Thyroid gland (tissue), 4 donors: ENCODE results near the gene TBC1D22A. TPM values are rescaled to one million over a fixed set of nuclear protein-coding genes. Genes with fewer than 3 reads are reported as not detected.

Source experiments
- DNase-seq, 2 donors: peaks; one replicate each; pipeline ENCODE4 v3.0.0-alpha.2; 2019
- H3K27ac ChIP-seq, 3 donors: fragments of 200-600 bp; sonication (generic); 1 replicate in 2 of 3; 2 replicates in 1 of 3; pipeline ENCODE4 v1.5.1; 2016 to 2019; ENCODE audit warnings: mild to moderate bottlenecking in 1 of 3, moderate library complexity in 1 of 3
- H3K27me3 ChIP-seq: fragments of 200-600 bp; sonication (generic); one replicate; pipeline ENCODE4 v1.5.1; 2019
- H3K36me3 ChIP-seq, 2 donors: fragments of 200-600 bp; sonication (generic); one replicate each; pipeline ENCODE4 v1.5.1; 2016 to 2019
- H3K4me1 ChIP-seq, 2 donors: fragments of 200-600 bp; sonication (generic); one replicate each; pipeline ENCODE4 v1.5.1; 2017 to 2019
- H3K4me3 ChIP-seq, 3 donors: fragments of 200-600 bp; sonication (generic); replicated peaks in 1 of 3; 1 replicate in 2 of 3; 2 replicates in 1 of 3; pipeline ENCODE4 v1.5.1; 2016; ENCODE audit warnings: mild to moderate bottlenecking in 1 of 3
- H3K9me3 ChIP-seq: fragments of 200-600 bp; sonication (generic); one replicate; pipeline ENCODE4 v1.5.1; 2017
- POLR2A ChIP-seq, 2 donors: fragments of 450-650 bp; IDR thresholded peaks; one replicate each; pipeline ENCODE4 v1.6.1; 2017; ENCODE audit warnings: antibody characterized with exemption in 2 of 2, mild to moderate bottlenecking in 2 of 2, moderate library complexity in 1 of 2
- WGBS, 2 donors: methylation state at CpG; one replicate each; pipeline ENCODE4 v1.1.5; 2017; 5-methylcytosine and 5-hydroxymethylcytosine counted together
- intact Hi-C: fragments of 100-400 bp; cut with DNase I; formaldehyde crosslinking; loops from one replicate; pipeline ENCODE4 v1.15.1; 2023
- total RNA-seq, 4 donors: library from RNA; depleted of rRNA; stranded (reverse); fragments of >200 nt; gene quantifications; one replicate each; pipeline ENCODE4 v1.2.3, GENCODE V29; 2016
- TF ChIP-seq, protein P1 (sequence below), 6 experiments: fragments of 200-600 bp in 3 of 6; fragments of 450-650 bp in 3 of 6; sonication (generic) in 3 of 6; IDR thresholded peaks; one replicate each; pipeline ENCODE4 v1.5.1; 2016 to 2019; ENCODE audit warnings: antibody characterized with exemption in 6 of 6, mild to moderate bottlenecking in 2 of 6, inconsistent platforms in 1 of 6, moderate library complexity in 1 of 6

TBC1D22A gene
- total RNA-seq, 4 donors from 2014 or later: 26.7 to 34.6 (median 33.2) TPM

DNA sequence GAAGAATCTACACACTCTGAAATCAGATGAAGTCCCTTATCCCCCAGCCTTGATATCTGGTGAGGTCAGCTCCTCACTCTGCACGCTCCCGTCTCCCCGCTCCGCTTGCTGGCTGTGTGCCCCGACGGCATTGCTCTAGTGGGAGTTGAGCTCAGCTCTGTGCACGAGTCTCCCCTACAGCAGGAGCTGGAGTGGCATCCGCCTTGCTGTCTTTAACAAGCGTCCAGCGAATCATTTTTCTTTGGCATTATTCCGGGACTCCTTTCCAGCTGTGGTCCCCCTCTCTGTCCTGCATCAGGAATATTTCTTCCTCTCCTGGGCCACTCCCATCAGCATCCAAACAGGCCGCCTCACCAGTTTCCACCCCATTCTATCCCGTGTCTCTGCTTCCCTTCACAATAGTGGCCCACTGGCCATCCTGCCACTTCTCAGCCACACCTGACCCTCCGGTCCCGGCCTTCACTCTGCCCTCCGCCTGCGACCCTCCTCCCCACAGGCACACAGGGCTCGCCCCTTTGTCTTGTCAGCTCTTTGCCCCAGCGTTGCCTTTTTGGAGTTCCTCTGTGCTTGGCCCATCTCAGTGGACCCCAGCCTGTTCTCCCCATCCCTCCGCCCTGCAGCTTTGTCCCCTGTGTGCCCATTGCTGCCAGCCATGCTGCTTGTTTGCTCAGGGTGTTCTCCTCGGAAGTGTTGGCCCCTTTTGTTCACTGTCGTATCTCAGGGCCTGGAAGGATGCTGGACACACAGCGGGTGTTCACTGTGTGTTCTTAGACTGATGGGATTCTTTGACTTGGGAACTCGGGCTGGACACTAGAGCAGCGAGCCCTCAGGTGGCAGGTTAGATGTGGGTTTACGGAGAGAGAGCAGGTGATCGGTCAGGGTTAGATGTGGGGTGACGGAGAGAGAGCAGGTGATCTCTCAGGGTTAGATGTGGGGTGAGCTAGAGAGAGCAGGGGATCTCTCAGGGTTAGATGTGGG, 441.8 kb downstream of the TBC1D22A start:
- no peak for DNase-seq
- Histone ChIP-seq H3K27me3 (no peaks in the 10 kb centered on the region), H3K4me3 (no peak overlapping the region), H3K27ac (no peak overlapping the region), H3K4me1 (no peaks in the 10 kb centered on the region), H3K9me3 (no peaks in the 10 kb centered on the region), H3K36me3 (no peaks in the 10 kb centered on the region)
- TF ChIP-seq, protein P1, sequence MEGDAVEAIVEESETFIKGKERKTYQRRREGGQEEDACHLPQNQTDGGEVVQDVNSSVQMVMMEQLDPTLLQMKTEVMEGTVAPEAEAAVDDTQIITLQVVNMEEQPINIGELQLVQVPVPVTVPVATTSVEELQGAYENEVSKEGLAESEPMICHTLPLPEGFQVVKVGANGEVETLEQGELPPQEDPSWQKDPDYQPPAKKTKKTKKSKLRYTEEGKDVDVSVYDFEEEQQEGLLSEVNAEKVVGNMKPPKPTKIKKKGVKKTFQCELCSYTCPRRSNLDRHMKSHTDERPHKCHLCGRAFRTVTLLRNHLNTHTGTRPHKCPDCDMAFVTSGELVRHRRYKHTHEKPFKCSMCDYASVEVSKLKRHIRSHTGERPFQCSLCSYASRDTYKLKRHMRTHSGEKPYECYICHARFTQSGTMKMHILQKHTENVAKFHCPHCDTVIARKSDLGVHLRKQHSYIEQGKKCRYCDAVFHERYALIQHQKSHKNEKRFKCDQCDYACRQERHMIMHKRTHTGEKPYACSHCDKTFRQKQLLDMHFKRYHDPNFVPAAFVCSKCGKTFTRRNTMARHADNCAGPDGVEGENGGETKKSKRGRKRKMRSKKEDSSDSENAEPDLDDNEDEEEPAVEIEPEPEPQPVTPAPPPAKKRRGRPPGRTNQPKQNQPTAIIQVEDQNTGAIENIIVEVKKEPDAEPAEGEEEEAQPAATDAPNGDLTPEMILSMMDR (IDR thresholded peaks at IDR 0.05): no peak
- TF ChIP-seq POLR2A (IDR thresholded peaks at IDR 0.05): no peak
- WGBS, 2 donors: 66 to 70% methylated on average over 28 of the region's 28 CpGs
- intact Hi-C loops: no loop called here

DNA sequence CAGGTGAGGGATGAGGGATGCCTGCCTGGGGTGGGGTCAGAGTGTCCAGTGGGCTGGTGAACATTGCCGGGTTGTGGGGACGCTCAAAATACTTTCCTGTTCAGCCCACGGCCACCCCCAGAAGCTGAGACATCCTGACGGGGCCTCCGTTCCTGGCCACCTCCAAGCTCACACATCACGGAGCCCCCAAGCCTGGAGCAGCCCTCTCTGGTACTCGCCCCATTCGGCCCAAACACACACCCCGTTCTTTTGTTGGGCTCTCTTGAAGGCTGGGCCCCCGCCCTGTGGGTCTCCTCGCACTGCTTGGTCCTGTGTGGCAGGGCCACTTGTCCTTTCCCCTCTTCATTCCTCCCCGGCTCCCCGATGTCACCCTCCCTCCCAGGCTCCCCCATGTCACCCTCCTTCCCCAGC, 442.6 kb downstream of the TBC1D22A start:
- H3K4me3 ChIP-seq: no peak overlapping the region
- no peak for DNase-seq
- no peak for TF ChIP-seq POLR2A (IDR thresholded peaks at IDR 0.05)
- no peaks in the 10 kb centered on the region for H3K27me3 ChIP-seq
- intact Hi-C loops: no loop called here
- H3K4me1 ChIP-seq: no peaks in the 10 kb centered on the region
- H3K9me3 ChIP-seq: no peaks in the 10 kb centered on the region
- no peaks in the 10 kb centered on the region for H3K36me3 ChIP-seq
- no peak overlapping the region for H3K27ac ChIP-seq
- 88 to 91% methylated on average over 13 of the region's 13 CpGs for WGBS, 2 donors

DNA sequence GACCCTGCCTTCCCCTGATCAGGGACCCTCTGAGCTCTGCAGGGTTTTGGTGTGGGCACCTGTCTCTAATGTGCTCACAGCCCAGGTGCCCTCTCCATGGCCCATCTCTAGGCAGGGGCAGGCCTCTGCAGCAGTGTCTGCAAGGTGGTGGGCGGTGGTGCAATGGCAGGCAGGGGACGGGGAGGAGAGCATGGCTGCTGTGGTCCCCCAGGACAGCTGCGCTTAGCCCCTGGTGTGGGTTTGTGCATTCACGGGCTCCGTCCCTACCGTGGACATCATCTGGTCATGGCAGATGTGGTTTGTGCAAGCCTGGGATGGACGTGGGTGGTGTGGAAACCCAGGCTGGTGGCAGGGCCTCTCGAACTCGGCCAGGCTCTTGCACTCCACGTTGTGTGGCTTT, 443.1 kb downstream of the TBC1D22A start:
- Histone ChIP-seq H3K36me3 (no peaks in the 10 kb centered on the region), H3K4me1 (no peaks in the 10 kb centered on the region), H3K27ac (no peak overlapping the region), H3K9me3 (no peaks in the 10 kb centered on the region), H3K27me3 (no peaks in the 10 kb centered on the region), H3K4me3 (no peak overlapping the region)
- intact Hi-C loops: no loop called here
- TF ChIP-seq, protein P1 (IDR thresholded peaks at IDR 0.05): no peak
- TF ChIP-seq POLR2A (IDR thresholded peaks at IDR 0.05): no peak
- 86 to 88% methylated on average over 7 to 8 of the region's 10 CpGs for WGBS, 2 donors
- DNase-seq: no peak

DNA sequence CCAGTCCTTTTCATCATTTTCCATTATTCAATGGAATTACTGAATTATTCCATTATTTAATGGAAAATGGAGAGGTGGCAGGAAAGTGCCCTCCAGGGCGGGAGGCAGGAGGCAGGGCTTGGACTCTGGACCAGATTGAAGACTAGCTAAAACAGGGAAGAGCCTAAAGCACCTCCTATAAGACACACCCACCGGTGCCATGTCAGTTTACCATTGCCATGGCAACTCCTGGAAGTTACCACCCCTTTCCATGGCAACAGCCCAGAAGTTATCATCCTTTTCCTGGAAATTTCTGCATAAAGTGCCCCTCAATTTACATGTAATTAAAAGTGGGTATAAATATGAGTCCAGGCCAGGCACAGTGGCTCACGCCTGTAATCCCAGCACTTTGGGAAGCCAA, 443.7 kb downstream of the TBC1D22A start:
- no peak for DNase-seq
- Histone ChIP-seq H3K4me1 (no peaks in the 10 kb centered on the region), H3K36me3 (no peaks in the 10 kb centered on the region), H3K9me3 (no peaks in the 10 kb centered on the region), H3K27ac (no peak overlapping the region), H3K27me3 (no peaks in the 10 kb centered on the region), H3K4me3 (no peak overlapping the region)
- no peak for TF ChIP-seq POLR2A (IDR thresholded peaks at IDR 0.05)
- TF ChIP-seq, protein P1 (IDR thresholded peaks at IDR 0.05): no peak
- 91 to 95% methylated on average over 3 of the region's 3 CpGs for WGBS, 2 donors
- intact Hi-C loops: no loop called here

DNA sequence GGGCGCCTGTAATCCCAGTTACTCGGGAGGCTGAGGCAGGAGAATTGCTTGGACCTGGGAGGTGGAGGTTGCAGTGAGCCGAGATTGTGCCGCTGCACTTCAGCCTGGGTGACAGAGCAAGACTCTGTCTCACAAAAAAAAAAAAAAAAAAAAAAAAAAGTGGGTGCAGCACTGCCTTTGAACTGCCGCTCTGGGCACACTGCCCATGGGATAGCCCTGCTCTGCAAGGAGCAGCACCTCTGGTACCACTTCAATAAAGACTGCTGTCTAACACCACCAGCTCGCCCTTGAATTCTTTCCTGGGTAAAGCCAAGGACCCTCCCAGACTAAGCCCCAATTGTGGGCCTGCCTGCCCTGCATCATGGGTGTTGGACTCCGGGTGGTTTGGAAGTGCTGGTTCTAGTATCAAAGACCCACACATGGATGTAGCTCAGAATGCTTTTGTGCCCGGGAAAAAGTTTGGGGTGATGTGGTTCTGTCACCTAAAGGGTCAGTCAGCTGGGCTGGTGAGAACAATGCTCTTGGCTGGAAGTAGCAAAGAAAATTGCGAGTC, 444.3 kb downstream of the TBC1D22A start:
- Histone ChIP-seq H3K9me3 (no peaks in the 10 kb centered on the region), H3K27ac (no peak overlapping the region), H3K27me3 (no peaks in the 10 kb centered on the region), H3K4me3 (no peak overlapping the region), H3K4me1 (no peaks in the 10 kb centered on the region), H3K36me3 (no peaks in the 10 kb centered on the region)
- intact Hi-C loops: no loop called here
- no peak for TF ChIP-seq POLR2A (IDR thresholded peaks at IDR 0.05)
- TF ChIP-seq, protein P1 (IDR thresholded peaks at IDR 0.05): no peak
- WGBS, 2 donors: 88 to 89% methylated on average over 9 of the region's 9 CpGs
- DNase-seq: no peak
